CD1c-positive myeloid dendritic cell (primary cell): ENCODE measurements around the gene PTPRJ.
"Not testable (repeated sequence)": the region's sequence is repeated elsewhere in the genome, so short reads cannot be mapped to it uniquely, and the experiment has no call there.

ENCODE experiments used
- DNase-seq: peaks from one replicate; pipeline ENCODE4 v3.0.0-alpha.2; 2016; ENCODE audit errors: extremely low spot score

PTPRJ gene

DNA sequence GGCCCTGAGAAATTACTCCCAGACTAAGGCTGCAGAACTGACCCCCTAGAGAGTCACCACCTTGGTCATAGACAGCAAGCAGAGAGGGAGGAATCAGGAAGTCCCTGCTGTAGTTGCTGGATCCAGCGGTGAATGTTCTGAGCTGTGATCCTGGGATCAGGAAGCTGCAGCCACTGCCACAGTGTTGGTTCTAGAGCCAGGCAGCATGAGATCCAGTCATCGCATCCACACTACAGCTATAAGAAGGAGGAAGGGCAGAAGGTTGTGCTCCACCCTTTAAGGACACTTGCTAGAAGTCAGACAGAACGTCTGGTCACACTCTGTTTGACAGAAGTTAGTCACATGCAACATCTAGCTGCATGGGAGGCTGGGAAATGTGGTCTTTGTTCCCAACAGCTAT, 131.5 kb downstream of the PTPRJ start:
- DNase-seq, result peak; percentile 42

- no peak for DNase-seq
Measured at GRCh38 chr11:48114740-48115139, 134.4 kb downstream of the PTPRJ start.

GRCh38 chr11:48116437-48117228, 136.3 kb downstream of the PTPRJ start:
- DNase-seq, result no peak

- DNase-seq, result no peak
Measured at GRCh38 chr11:48122246-48122645, 141.9 kb downstream of the PTPRJ start.

DNA sequence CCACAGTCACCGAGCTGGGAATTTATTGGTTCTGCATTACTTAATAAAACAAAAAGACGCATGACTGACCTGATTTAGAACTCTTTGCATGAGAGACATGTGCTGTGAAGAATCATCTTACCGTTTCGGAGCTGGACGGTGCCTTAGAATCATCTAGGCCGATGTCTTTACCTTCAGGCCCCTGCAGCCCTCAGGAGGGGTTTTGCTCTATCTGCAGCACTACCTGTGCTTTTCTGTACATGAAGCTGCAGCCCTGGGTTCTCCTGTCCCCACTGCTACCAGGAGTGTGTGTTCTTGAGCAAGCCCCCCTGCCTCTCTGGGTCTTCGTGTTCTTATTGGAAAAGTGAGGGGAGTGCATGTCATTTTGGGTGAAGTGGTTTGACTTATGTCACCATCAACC, 142.3 kb downstream of the PTPRJ start:
- DNase-seq, result no peak

DNA sequence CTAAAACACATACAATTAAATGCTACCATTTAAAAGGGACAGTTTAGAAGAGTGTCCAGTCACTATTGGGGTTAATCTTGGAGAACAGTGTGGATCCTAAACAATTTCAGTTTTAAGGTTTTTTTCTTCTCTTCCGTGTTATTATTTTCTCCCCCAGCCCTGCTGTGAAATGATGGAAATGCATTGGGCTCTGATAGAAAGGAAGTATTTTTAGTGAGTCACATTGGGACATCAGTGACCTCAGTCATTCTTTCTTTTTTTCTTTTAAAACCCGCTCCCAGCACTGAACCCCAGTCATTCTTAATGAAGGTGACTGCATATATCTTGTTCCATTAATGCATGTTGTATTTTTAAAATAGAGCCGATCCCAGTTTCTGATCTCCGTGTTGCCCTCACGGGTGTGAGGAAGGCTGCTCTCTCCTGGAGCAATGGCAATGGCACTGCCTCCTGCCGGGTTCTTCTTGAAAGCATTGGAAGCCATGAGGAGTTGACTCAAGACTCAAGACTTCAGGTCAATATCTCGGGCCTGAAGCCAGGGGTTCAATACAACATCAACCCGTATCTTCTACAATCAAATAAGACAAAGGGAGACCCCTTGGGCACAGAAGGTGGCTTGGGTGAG, 143.0 kb downstream of the PTPRJ start:
- no peak for DNase-seq

DNA sequence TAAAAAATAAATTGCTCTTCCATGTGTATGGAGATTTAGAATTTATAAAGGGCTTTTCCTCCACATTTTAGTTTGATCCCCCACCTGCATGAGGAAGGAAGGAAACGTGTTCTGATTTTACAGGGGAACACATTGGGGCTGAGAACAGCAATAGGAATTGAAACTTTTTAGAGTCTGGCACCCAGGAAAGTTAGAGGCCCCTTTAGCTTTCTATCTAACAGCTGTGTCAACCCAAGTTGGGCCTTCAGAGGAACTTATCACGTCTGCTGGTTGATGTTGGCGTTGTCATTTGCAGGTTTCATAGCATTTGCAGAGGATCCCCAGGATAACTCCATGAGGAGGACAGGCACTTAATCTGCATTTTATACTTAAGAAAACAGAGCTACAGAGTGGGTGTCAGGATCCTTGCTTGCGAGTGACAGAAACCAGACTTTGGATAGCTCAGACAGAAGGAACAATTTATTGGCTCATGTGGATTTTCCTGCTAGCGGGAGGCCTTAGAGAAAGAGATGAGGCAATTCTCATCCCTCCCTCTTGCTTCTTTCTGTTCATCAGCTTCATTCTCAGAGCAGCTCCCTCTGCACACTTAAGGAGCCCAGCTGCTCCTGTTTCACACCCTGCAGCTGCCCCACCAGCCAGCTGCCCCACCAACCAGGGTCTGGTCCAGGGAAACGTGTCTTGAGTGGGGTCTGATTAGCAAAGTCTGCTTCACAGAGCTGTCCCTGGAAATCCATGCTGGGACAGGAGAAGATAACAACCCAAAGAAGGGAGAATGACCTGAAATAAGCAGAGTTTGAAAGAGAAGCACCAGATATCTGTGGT, 143.8 kb downstream of the PTPRJ start:
- no peak for DNase-seq

DNA sequence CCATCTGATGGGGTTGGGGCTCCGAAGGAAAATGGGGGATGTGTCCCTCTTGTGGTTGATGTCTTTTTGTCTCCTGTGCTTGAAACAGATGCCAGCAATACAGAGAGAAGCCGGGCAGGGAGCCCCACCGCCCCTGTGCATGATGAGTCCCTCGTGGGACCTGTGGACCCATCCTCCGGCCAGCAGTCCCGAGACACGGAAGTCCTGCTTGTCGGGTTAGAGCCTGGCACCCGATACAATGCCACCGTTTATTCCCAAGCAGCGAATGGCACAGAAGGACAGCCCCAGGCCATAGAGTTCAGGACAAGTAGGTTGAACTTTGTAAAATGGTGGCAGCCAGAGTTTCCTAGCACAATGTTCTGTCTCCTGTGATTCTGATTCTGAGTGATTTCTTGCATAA, 144.5 kb downstream of the PTPRJ start:
- no peak for DNase-seq

DNA sequence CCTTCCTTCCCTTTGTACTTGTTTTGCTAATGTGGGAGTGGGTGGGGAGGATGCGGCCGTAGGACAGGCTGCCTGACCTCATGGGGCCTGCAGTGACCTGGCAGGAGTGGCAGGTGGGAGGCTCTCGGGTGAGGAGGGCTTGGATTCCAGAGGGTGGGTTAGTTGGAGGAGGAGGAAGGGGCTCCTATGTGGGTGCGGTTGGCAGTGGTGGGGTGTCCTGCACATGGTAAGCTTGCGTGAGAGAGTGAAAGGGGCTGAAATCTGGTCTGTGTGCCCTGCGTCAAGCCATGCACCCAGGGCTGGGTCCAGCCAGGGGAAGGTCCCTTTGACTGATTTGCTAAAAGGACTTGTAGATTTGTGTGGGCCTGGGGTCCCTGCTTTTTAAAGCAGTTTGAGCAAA, 145.5 kb downstream of the PTPRJ start:
- DNase-seq, result no peak

DNA sequence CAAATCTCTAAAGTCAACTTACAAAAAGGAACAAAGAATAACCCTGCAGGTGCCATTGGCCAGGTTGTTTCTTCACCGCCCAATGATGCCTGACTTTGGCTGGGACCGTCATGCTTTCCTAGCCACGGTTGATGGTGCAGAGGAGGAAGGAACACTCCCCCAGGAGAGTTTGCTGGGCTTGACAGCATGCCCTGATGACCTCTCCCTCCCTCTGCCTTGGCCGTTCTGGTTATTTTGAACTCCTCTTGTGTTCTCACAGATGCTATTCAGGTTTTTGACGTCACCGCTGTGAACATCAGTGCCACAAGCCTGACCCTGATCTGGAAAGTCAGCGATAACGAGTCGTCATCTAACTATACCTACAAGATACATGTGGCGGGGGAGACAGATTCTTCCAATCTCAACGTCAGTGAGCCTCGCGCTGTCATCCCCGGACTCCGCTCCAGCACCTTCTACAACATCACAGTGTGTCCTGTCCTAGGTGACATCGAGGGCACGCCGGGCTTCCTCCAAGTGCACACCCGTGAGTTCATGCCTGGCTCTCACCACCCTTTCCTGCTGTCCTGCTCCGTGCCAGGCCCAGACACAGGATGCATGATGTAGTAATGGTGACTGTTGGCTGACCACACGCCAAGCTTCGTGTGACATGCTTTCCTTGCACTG, 147.3 kb downstream of the PTPRJ start:
- no peak for DNase-seq

GRCh38 chr11:48129697-48130395, 149.5 kb downstream of the PTPRJ start:
- DNase-seq, result no peak

GRCh38 chr11:48134221-48134922, 154.0 kb downstream of the PTPRJ start:
- no peak for DNase-seq

- no peak for DNase-seq
Measured at GRCh38 chr11:48138222-48138621, 157.9 kb downstream of the PTPRJ start.

GRCh38 chr11:48139896-48140295, 159.5 kb downstream of the PTPRJ start:
- not testable (repeated sequence) for DNase-seq

- DNase-seq, result no peak
Measured at GRCh38 chr11:48141475-48142122, 161.2 kb downstream of the PTPRJ start.

GRCh38 chr11:48142889-48143288, 162.5 kb downstream of the PTPRJ start:
- no peak for DNase-seq

DNA sequence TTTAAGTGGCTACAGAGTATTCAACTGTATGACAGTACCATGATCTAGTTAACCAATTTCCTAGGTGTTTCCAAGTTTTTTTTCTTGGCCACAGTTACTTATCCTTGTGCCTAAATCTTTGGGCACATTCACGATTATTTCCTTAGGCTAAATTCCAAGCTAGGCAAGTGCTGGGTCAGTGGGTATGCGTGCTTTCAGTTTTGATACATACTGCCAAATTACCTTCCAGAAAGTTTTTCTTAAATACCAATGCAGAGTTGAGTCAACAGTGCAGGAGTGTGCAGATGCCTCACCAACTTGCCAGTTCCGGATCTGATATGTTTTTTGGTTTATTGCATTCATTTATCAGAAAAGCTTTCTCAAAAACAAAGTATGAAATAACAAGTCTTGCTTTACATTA, 168.4 kb downstream of the PTPRJ start:
- DNase-seq, result no peak

DNA sequence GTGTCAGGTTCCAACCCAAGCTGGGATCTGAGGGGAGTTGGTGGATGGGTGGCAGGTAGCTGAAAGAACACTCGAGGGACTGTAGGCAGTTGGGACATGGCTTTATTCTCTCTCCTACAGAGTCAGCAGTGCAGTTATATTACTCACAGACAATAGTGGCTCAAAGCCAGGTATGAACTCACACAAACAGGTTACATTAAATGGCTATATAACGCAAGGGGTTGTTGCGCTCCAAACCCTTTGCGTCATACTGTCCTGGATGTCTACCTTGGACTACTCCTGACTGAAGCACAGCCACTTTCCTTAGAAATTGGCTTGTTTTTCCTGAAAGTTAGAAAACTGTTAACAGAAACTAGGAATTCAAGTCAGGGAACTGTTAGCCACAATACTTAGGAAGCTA, 169.9 kb downstream of the PTPRJ start:
- DNase-seq, result no peak

DNA sequence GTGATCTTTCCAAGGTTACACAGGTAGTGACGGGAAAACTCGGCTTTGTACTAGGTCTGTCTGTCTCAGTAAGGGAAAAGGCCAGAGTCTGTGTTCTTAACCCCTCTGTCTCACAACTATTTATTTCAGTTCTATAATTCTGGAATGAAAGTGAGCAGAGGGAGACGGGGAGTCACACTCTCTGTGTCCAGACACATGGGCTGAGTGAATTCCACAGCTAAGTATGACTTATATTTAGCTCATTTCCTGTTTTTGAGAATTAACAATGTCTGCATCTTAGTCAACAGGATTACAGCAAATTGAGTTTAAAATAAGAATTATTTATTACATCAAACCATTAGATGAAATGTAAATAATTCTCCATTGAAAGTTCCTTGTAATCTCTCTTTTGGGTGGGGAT, 173.8 kb downstream of the PTPRJ start:
- DNase-seq, result peak; percentile 21
